Psoas muscle (tissue), 8 donors: ENCODE data around the gene MBD4. TPM values are rescaled to one million over a fixed set of nuclear protein-coding genes. Genes with fewer than 3 reads are reported as not detected.
"Not testable (repeated sequence)": the region's sequence is repeated elsewhere in the genome, so short reads cannot be mapped to it uniquely, and the experiment has no call there.

Experiments used
- ATAC-seq, 4 donors: fragments of 200-7000 bp; cut with Tn5 transposase; one replicate each; pipeline ENCODE4 v1.9.1; 2020; ENCODE audit warnings: moderate library complexity in 3 of 4, mild to moderate bottlenecking in 2 of 4
- DNase-seq, 2 donors: peaks; one replicate each; pipeline ENCODE4 v3.0.0-alpha.2; 2020
- H3K27ac ChIP-seq: fragments of 200-600 bp; one replicate; pipeline ENCODE4 v1.8.0; 2022
- H3K27me3 ChIP-seq, 3 donors: fragments of 200-600 bp in 1 of 3; one replicate each; pipeline versions ENCODE4 v1.6.1 to v1.8.0; 2013 to 2022; ENCODE audit warnings: low read length in 2 of 3, mild to moderate bottlenecking in 2 of 3, moderate library complexity in 1 of 3; ENCODE audit not compliant: insufficient read depth in 3 of 3
- H3K36me3 ChIP-seq, 2 donors: fragments of 200-600 bp in 1 of 2; one replicate each; pipeline versions ENCODE4 v1.6.1 to v1.8.0; 2013 to 2022; ENCODE audit warnings: low read depth in 1 of 2, mild to moderate bottlenecking in 1 of 2, moderate library complexity in 1 of 2; ENCODE audit not compliant: insufficient read depth in 1 of 2
- H3K4me1 ChIP-seq: fragments of 200-600 bp; one replicate; pipeline ENCODE4 v1.8.0; 2022
- H3K4me3 ChIP-seq: fragments of 200-600 bp; one replicate; pipeline ENCODE4 v1.8.0; 2022; ENCODE audit warnings: mild to moderate bottlenecking
- H3K9me3 ChIP-seq: fragments of 200-600 bp; one replicate; pipeline ENCODE4 v1.8.0; 2022
- WGBS, 3 donors: extraction: QIAGEN DNeasy Blood & Tissue Kit; methylation state at CpG; one replicate each; pipeline versions ENCODE4 v1.1.6 to v1.1.7; 2013; 5-methylcytosine and 5-hydroxymethylcytosine counted together
- intact Hi-C, 2 donors: fragments of 100-400 bp; cut with DNase I; formaldehyde crosslinking; loops; one replicate each; pipeline versions ENCODE4 v1.11.0 to v1.14.2; 2022
- polyA plus RNA-seq, 3 donors: library from polyadenylated mRNA; stranded (reverse); fragments of 200-250 nt; gene quantifications; one replicate each; pipeline ENCODE4 v1.2.3, GENCODE V29; 2013
- total RNA-seq, 4 donors: library from RNA; stranded (reverse); fragmentation: NEBNext Ultra II Directional in 2 of 4; extraction: Animal tissue kit (Norgen Biotek cat#: 25700) in 2 of 4; gene quantifications; one replicate each; pipeline versions ENCODE4 v1.2.1 to v1.2.4, GENCODE V29; 2021 to 2023
- TF ChIP-seq, protein P1 (sequence below): fragments of 200-600 bp; IDR thresholded peaks from one replicate; pipeline ENCODE4 v1.8.0; 2022; ENCODE audit warnings: antibody characterized with exemption
- donor health status: healthy with polysubstance abuse.
- donor health status: DM: no; HTN: no; CAD: no; lungs with moderate emphysema.
- donor health status: Bipolar disorder and iron deficiency.
- donor health status: healthy.
- donor health status: DM: yes; HTN: yes; CAD: no.
- donor health status: DM: no; HTN: no; CAD: no.
- donor health status: DM: no; HTN: no; CAD: no.
- donor health status: DM: yes; HTN: yes; CAD: no.

The MBD4 gene
- total and polyA plus RNA-seq, 7 donors, result 16.0 to 30.4 (median 19.1) TPM

GRCh38 chr3:129485721-129486663 lies 46.2 kb upstream of the MBD4 start:
- TF ChIP-seq, protein P1, sequence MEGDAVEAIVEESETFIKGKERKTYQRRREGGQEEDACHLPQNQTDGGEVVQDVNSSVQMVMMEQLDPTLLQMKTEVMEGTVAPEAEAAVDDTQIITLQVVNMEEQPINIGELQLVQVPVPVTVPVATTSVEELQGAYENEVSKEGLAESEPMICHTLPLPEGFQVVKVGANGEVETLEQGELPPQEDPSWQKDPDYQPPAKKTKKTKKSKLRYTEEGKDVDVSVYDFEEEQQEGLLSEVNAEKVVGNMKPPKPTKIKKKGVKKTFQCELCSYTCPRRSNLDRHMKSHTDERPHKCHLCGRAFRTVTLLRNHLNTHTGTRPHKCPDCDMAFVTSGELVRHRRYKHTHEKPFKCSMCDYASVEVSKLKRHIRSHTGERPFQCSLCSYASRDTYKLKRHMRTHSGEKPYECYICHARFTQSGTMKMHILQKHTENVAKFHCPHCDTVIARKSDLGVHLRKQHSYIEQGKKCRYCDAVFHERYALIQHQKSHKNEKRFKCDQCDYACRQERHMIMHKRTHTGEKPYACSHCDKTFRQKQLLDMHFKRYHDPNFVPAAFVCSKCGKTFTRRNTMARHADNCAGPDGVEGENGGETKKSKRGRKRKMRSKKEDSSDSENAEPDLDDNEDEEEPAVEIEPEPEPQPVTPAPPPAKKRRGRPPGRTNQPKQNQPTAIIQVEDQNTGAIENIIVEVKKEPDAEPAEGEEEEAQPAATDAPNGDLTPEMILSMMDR, result no peak
- WGBS, 3 donors, result 45 to 72% (median 58%) methylated on average over 11 of the region's 11 CpGs
- H3K4me1 ChIP-seq, result peaks cover 32% of the 10 kb centered on the region

GRCh38 chr3:129485146-129485545 lies 45.4 kb upstream of the MBD4 start:
- ATAC-seq, H3K9me3 ChIP-seq, intact Hi-C loops, H3K4me3 ChIP-seq, H3K27me3 ChIP-seq, H3K36me3 ChIP-seq, DNase-seq: not testable (repeated sequence)
- Histone ChIP-seq H3K27ac (peak overlapping the region; percentile 64), H3K4me1 (peaks cover 25% of the 10 kb centered on the region)
- WGBS, 3 donors, result 88 to 95% (median 90%) methylated on average over 6 of the region's 6 CpGs

More at GRCh38 chr3:129485721-129486663, 46.2 kb upstream of the MBD4 start:
- Histone ChIP-seq H3K36me3 (no peaks in the 10 kb centered on the region), H3K4me3 (no peak overlapping the region), H3K27me3 (no peaks in the 10 kb centered on the region), H3K9me3 (no peaks in the 10 kb centered on the region), H3K27ac (peak overlapping the region; percentile 64)
- DNase-seq, result peak; percentile 88
- peak; percentile 58 to 75 (median 63) for ATAC-seq
- intact Hi-C loops, result no loop called here

DNA sequence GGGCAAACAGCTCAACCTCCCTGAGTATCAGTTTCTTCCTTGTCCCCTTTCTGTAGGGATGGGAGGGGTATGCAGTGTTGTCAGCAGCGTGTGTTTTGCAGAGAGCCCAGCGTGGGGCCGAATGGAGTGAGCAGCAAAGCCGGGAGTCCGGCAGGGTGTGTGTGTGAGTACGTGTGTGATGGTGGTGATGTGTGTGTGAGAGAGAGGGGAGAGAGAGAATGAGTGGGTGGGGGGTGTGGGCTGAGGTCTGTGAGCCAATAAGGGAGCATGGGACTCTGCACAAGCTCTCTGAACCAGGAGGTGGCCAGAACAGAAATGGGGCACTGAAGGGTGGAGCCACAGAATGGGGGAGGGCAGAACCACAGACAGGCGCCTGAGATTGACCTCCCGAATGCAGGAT lies 44.1 kb upstream of the MBD4 start:
- DNase-seq (no peak), ATAC-seq (no peak)
- Histone ChIP-seq H3K27me3 (no peaks in the 10 kb centered on the region), H3K27ac (no peak overlapping the region), H3K9me3 (no peaks in the 10 kb centered on the region), H3K36me3 (peaks cover 0 to 6% of the 10 kb centered on the region in 2 donors), H3K4me3 (no peak overlapping the region), H3K4me1 (peaks cover 21% of the 10 kb centered on the region)
- intact Hi-C loops, result loop anchor here in 1 of 2 donors (5.0 kb wide), 1 partner anchor 42 kb away; the partner anchor contains the start of gene IFT122
- TF ChIP-seq, protein P1, result no peak
- 84 to 92% (median 91%) methylated on average over 8 of the region's 8 CpGs for WGBS, 3 donors

GRCh38 chr3:129482721-129483120 lies 43.0 kb upstream of the MBD4 start:
- Histone ChIP-seq H3K27ac (peak overlapping the region; percentile 47), H3K9me3 (no peaks in the 10 kb centered on the region), H3K36me3 (peaks cover 0 to 14% of the 10 kb centered on the region in 2 donors), H3K4me1 (peaks cover 21% of the 10 kb centered on the region), H3K4me3 (no peak overlapping the region), H3K27me3 (no peaks in the 10 kb centered on the region)
- intact Hi-C loops, result loop anchor here in 1 of 2 donors (5.0 kb wide), 1 partner anchor 40 kb away; the partner anchor contains the start of gene IFT122
- ATAC-seq, result no peak
- no peak for DNase-seq
- WGBS, 3 donors, result 63 to 73% (median 67%) methylated on average over 1 of the region's 1 CpG
- TF ChIP-seq, protein P1, result no peak

GRCh38 chr3:129481766-129482332 lies 42.1 kb upstream of the MBD4 start:
- peaks cover 0 to 22% of the 10 kb centered on the region in 2 donors for H3K36me3 ChIP-seq
- DNase-seq, result peak; percentile 63 to 76

DNA sequence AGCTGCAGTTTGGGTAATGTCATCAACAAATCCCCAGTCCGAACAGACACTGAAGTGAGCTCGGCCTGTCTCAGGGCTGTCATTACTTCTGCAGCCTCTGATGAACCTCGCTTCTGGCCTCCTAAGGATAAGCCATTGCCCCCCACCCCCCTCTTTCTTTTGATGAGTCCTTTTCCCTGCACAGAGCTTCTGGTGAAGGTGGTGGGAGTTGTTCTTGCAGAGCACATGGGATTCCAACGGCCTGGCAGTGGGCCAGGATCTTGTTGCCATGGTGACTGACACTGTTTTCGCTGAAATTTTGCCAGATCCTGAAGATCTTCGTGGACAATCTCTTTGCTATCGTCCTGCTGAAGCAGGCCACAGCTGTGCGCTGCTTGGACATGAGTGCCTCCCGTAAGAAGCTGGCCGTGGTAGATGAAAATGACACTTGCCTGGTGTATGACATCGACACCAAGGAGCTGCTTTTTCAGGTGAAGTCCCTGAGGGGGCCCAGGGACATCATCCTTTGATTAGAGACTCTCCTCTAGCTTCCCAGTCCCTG lies 41.5 kb upstream of the MBD4 start:
- H3K27ac ChIP-seq, result peak overlapping the region; percentile 50
- H3K36me3 ChIP-seq, result peaks cover 0 to 28% of the 10 kb centered on the region in 2 donors
- intact Hi-C loops, result loop anchor here in 1 of 2 donors (5.0 kb wide), 1 partner anchor 39 kb away; the partner anchor contains the start of gene IFT122
- not testable (repeated sequence) for H3K9me3 ChIP-seq, H3K4me3 ChIP-seq, H3K27me3 ChIP-seq, ATAC-seq, H3K4me1 ChIP-seq
- DNase-seq, result peak in 1 of 2 donors; percentile 67
- 41 to 46% (median 41%) methylated on average over 6 to 8 of the region's 11 CpGs for WGBS, 3 donors

More at GRCh38 chr3:129481766-129482332, 42.1 kb upstream of the MBD4 start:
- intact Hi-C loops, result loop anchor here in 1 of 2 donors (5.0 kb wide), 1 partner anchor 40 kb away; the partner anchor contains the start of gene IFT122
- Histone ChIP-seq H3K27me3 (no peaks in the 10 kb centered on the region), H3K4me3 (no peak overlapping the region), H3K27ac (peak overlapping the region; percentile 50), H3K4me1 (peaks cover 14% of the 10 kb centered on the region), H3K9me3 (no peaks in the 10 kb centered on the region)
- TF ChIP-seq, protein P1, result no peak
- peak in 2 of 4 donors; percentile 18 to 26 for ATAC-seq
- WGBS, 3 donors, result 52 to 64% (median 56%) methylated on average over 12 of the region's 12 CpGs
